K562 (cell line): Measurements from ENCODE around the gene CYB561A3.

Experiments
- HCFC1 ChIP-seq: IDR thresholded peaks from 2 replicates; pipeline ENCODE4 v1.6.1; 2012; ENCODE audit warnings: low read depth, low read length, improper control_type of control experiment
- IRF2 ChIP-seq: sonication (generic); formaldehyde crosslinking; IDR thresholded peaks from 2 replicates; pipeline ENCODE4 v1.8.1; 2022; ENCODE audit warnings: mild to moderate bottlenecking, missing genetic modification reagents
- KLF16 ChIP-seq: IDR thresholded peaks from 2 replicates; pipeline ENCODE4 v1.6.1; 2016; ENCODE audit warnings: antibody characterized with exemption
- NUFIP1 ChIP-seq: fragments of 450-650 bp; IDR thresholded peaks from 2 replicates; pipeline ENCODE4 v1.6.1; 2018; ENCODE audit not compliant: partially characterized antibody
- POLR2A ChIP-seq: fragments of 450-650 bp; conservative IDR thresholded peaks from 2 replicates; pipeline ENCODE4 v1.6.1; 2016
- RAD21 ChIP-seq, 2 experiments: fragments of 250-450 bp in 1 of 2; fragments of 450-650 bp in 1 of 2; sonication (Bioruptor Pico) in 1 of 2; formaldehyde crosslinking in 1 of 2; IDR thresholded peaks in 1 of 2; conservative IDR thresholded peaks in 1 of 2; 2 replicates each; pipeline versions ENCODE4 v1.4.0 to v1.8.0; 2020 to 2022; ENCODE audit warnings: mild to moderate bottlenecking in 2 of 2, moderate library complexity in 1 of 2
- RFX5 ChIP-seq: IDR thresholded peaks from 2 replicates; pipeline ENCODE4 v1.6.1; 2011; ENCODE audit warnings: low read depth, mild to moderate bottlenecking, improper control_type of control experiment, low read length
- SMC3 ChIP-seq: conservative IDR thresholded peaks from 2 replicates; pipeline ENCODE4 v1.6.1; 2011; ENCODE audit warnings: low read depth, low read length, improper control_type of control experiment; ENCODE audit not compliant: insufficient read depth
- TGIF2 ChIP-seq: sonication (generic); formaldehyde crosslinking; IDR thresholded peaks from 2 replicates; pipeline ENCODE4 v1.8.1; 2022; ENCODE audit warnings: mild to moderate bottlenecking, missing genetic modification reagents, moderate library complexity
- TF ChIP-seq, protein P1 (sequence below): fragments of 450-650 bp; formaldehyde crosslinking; IDR thresholded peaks from 2 replicates; pipeline ENCODE4 v1.4.0; 2022; ENCODE audit warnings: mild to moderate bottlenecking, moderate library complexity
- TF ChIP-seq, protein P2 (sequence below): IDR thresholded peaks from 3 replicates; pipeline ENCODE4 v1.6.1; 2011; ENCODE audit warnings: borderline replicate concordance, mild to moderate bottlenecking; ENCODE audit not compliant: insufficient read length, insufficient read depth
- TF ChIP-seq, protein P3 (sequence below): sonication (generic); formaldehyde crosslinking; IDR thresholded peaks from 2 replicates; pipeline ENCODE4 v1.9.0; 2022; ENCODE audit warnings: mild to moderate bottlenecking, missing genetic modification reagents

DNA sequence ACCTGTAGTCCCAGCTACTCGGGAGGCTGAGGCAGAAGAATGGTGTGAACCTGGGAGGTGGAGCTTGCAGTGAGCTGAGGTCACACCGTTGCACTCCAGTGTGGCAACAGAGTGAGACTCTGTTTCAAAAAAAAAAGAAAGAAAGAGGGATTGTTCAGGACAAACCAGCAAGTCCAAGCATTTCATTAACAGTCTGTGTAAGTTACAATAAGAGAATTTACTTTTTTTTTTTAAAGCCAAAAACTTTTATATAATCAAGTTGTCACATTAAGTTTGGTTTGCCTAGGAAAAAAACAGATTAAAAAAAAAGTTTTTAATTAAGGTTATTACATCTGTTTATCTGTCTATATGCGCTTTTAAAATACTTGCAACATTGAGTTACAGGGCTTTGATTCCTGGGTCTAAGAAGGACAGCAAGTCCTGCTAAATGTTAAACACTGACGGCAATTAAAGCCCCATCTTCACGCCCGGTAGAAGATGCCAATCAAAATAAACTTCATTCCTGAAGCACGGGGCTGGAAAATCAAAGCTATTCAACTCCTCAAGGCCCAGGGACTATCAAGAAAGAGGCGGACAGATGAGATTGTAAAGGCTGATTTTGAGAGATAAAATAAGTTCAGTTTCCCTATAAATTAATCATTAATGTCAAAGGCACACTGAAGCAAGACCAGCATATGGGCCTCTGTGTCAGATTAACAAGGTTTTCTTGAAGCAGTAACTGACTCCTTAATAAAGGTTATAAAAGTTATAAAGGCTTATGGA is 11.2 kb upstream of the CYB561A3 start:
- TF ChIP-seq RAD21 (CRISPR knock-in tag; conservative IDR thresholded peaks at IDR 0.05 in 1 of 2, IDR thresholded peaks at IDR 0.05 in 1 of 2) (no peak), SMC3 (no peak), TGIF2 (CRISPR knock-in tag) (no peak), NUFIP1 (no peak), POLR2A (no peak), IRF2 (no peak), HCFC1 (no peak), KLF16 (no peak), RFX5 (no peak)
- TF ChIP-seq, protein P1, sequence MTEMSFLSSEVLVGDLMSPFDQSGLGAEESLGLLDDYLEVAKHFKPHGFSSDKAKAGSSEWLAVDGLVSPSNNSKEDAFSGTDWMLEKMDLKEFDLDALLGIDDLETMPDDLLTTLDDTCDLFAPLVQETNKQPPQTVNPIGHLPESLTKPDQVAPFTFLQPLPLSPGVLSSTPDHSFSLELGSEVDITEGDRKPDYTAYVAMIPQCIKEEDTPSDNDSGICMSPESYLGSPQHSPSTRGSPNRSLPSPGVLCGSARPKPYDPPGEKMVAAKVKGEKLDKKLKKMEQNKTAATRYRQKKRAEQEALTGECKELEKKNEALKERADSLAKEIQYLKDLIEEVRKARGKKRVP (CRISPR knock-in tag) = no peak
- TF ChIP-seq, protein P2, sequence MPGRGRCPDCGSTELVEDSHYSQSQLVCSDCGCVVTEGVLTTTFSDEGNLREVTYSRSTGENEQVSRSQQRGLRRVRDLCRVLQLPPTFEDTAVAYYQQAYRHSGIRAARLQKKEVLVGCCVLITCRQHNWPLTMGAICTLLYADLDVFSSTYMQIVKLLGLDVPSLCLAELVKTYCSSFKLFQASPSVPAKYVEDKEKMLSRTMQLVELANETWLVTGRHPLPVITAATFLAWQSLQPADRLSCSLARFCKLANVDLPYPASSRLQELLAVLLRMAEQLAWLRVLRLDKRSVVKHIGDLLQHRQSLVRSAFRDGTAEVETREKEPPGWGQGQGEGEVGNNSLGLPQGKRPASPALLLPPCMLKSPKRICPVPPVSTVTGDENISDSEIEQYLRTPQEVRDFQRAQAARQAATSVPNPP = no peak
- TF ChIP-seq, protein P3, sequence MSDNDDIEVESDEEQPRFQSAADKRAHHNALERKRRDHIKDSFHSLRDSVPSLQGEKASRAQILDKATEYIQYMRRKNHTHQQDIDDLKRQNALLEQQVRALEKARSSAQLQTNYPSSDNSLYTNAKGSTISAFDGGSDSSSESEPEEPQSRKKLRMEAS (CRISPR knock-in tag) = no peak
